Fibroblast of villous mesenchyme (primary cell): Measurements from ENCODE around the gene TUBA3D. TPM values are rescaled to one million over a fixed set of nuclear protein-coding genes. Genes with fewer than 3 reads are reported as not detected.
"Not testable (repeated sequence)": the region's sequence is repeated elsewhere in the genome, so short reads cannot be mapped to it uniquely, and the experiment has no call there.

Source experiments
- DNase-seq: peaks from one replicate; pipeline ENCODE4 v3.0.0-alpha.2; 2010; ENCODE audit warnings: low read depth
- H3K4me3 ChIP-seq: 2 replicates; pipeline ENCODE4 v1.5.1; 2011; ENCODE audit warnings: low read depth, mild to moderate bottlenecking, low read length
- CTCF ChIP-seq: IDR thresholded peaks from 2 replicates; pipeline ENCODE4 v1.5.1; 2012; ENCODE audit warnings: low read depth, mild to moderate bottlenecking, low read length; ENCODE audit not compliant: insufficient read depth
- total RNA-seq: library from RNA; depleted of rRNA; stranded (reverse); fragments of >200 nt; gene quantifications from 2 replicates; pipeline ENCODE4 v1.2.3, GENCODE V29; 2012

The TUBA3D gene
- total RNA-seq, 1 donor = not detected

- peak overlapping the region; percentile 74 for H3K4me3 ChIP-seq
- peak; percentile 91 for DNase-seq
- peak; percentile 73 for TF ChIP-seq CTCF
Measured at GRCh38 chr2:131492418-131493198, 16.7 kb downstream of the TUBA3D start.

- H3K4me3 ChIP-seq = peak overlapping the region; percentile 74
- peak; percentile 11 for DNase-seq
- TF ChIP-seq CTCF = no peak
Measured at GRCh38 chr2:131493199-131493968, 17.5 kb downstream of the TUBA3D start.

GRCh38 chr2:131495506-131495905 is 19.6 kb downstream of the TUBA3D start:
- H3K4me3 ChIP-seq, DNase-seq: not testable (repeated sequence)

- not testable (repeated sequence) for H3K4me3 ChIP-seq
- peak; percentile 50 for DNase-seq
Measured at GRCh38 chr2:131498321-131498973, 22.5 kb downstream of the TUBA3D start.

GRCh38 chr2:131503587-131503986 is 27.7 kb downstream of the TUBA3D start:
- H3K4me3 ChIP-seq, DNase-seq: not testable (repeated sequence)

GRCh38 chr2:131504082-131504750 is 28.3 kb downstream of the TUBA3D start:
- not testable (repeated sequence) for DNase-seq, H3K4me3 ChIP-seq

GRCh38 chr2:131509615-131510014 is 33.7 kb downstream of the TUBA3D start:
- no peak overlapping the region for H3K4me3 ChIP-seq
- no peak for TF ChIP-seq CTCF

GRCh38 chr2:131511291-131511968 is 35.5 kb downstream of the TUBA3D start:
- DNase-seq, H3K4me3 ChIP-seq: not testable (repeated sequence)
- TF ChIP-seq CTCF = peak; percentile 8

More at GRCh38 chr2:131509615-131510014, 33.7 kb downstream of the TUBA3D start:
- no peak for DNase-seq

- not testable (repeated sequence) for DNase-seq
Measured at GRCh38 chr2:131511969-131512870, 36.3 kb downstream of the TUBA3D start.

GRCh38 chr2:131514408-131515166 is 38.7 kb downstream of the TUBA3D start:
- not testable (repeated sequence) for DNase-seq, H3K4me3 ChIP-seq

More at GRCh38 chr2:131511969-131512870, 36.3 kb downstream of the TUBA3D start:
- not testable (repeated sequence) for H3K4me3 ChIP-seq

GRCh38 chr2:131515235-131515634 is 39.3 kb downstream of the TUBA3D start:
- DNase-seq, H3K4me3 ChIP-seq: not testable (repeated sequence)
